SK-N-SH (cell line): ENCODE data around the gene KYNU. TPM values are rescaled to one million over a fixed set of nuclear protein-coding genes. Genes with fewer than 3 reads are reported as not detected.

ENCODE experiments used
- CTCF ChIA-PET: fragments of 300-600, 350-600 bp; formaldehyde crosslinking; extraction: SDS; loops from one replicate; lab custom pipeline; 2021; lab: Yijun Ruan, JAX
- POLR2A ChIA-PET: fragments of 350-600 bp; sonication (Branson Sonifier 250); formaldehyde crosslinking; extraction: SDS; loops from one replicate; lab custom pipeline; 2020; ENCODE audit warnings: antibody characterized with exemption, inconsistent platforms; lab: Yijun Ruan, JAX
- DNase-seq: peaks from one replicate; pipeline ENCODE4 v3.0.0; 2012
- H2AFZ ChIP-seq: fragments of 200-600 bp; sonication (generic); 2 replicates; pipeline ENCODE4 v1.8.1; 2016; ENCODE audit warnings: antibody characterized with exemption, mild to moderate bottlenecking, low read depth
- H3F3A ChIP-seq: fragments of 200-600 bp; sonication (generic); replicated peaks from 2 replicates; pipeline ENCODE3; 2016; ENCODE audit warnings: antibody characterized with exemption, mild to moderate bottlenecking; ENCODE audit not compliant: insufficient read depth
- H3K27ac ChIP-seq, 2 experiments: fragments of 200-500 bp in 1 of 2; fragments of 200-600 bp in 1 of 2; sonication (Bioruptor generic) in 1 of 2; sonication (generic), shearing (Covaris generic) in 1 of 2; 2 replicates each; pipeline versions ENCODE4 v1.5.1 to v1.6.1; 2014 to 2016; ENCODE audit warnings: low read depth in 2 of 2, inconsistent platforms in 1 of 2, low read length in 1 of 2, mild to moderate bottlenecking in 1 of 2, mixed read lengths in 1 of 2
- H3K27me3 ChIP-seq: fragments of 200-600 bp; sonication (generic), shearing (Covaris generic); 2 replicates; pipeline ENCODE4 v1.6.1; 2016; ENCODE audit warnings: mixed run types; ENCODE audit not compliant: insufficient read depth
- H3K36me3 ChIP-seq, 2 experiments: fragments of 200-500 bp in 1 of 2; fragments of 200-600 bp in 1 of 2; sonication (Bioruptor generic) in 1 of 2; sonication (generic) in 1 of 2; replicated peaks in 1 of 2; 2 replicates each; pipeline versions ENCODE3 to v1.5.1; 2014 to 2016; ENCODE audit warnings: low read length in 1 of 2, mild to moderate bottlenecking in 1 of 2; ENCODE audit not compliant: insufficient read depth in 2 of 2, control insufficient read depth in 1 of 2
- H3K4me1 ChIP-seq, 2 experiments: fragments of 200-500 bp in 1 of 2; fragments of 200-600 bp in 1 of 2; sonication (Bioruptor generic) in 1 of 2; sonication (generic), shearing (Covaris generic) in 1 of 2; 2 replicates each; pipeline versions ENCODE4 v1.5.1 to v1.6.1; 2014 to 2016; ENCODE audit warnings: low read depth in 1 of 2, low read length in 1 of 2, mixed run types in 1 of 2; ENCODE audit not compliant: insufficient read depth in 2 of 2, control insufficient read depth in 1 of 2
- H3K4me2 ChIP-seq: fragments of 200-600 bp; sonication (generic), shearing (Covaris generic); 2 replicates; pipeline ENCODE4 v1.6.1; 2017; ENCODE audit warnings: mixed run types
- H3K4me3 ChIP-seq, 2 experiments: fragments of 200-500 bp in 1 of 2; fragments of 200-600 bp in 1 of 2; sonication (Bioruptor generic) in 1 of 2; sonication (generic), shearing (Covaris generic) in 1 of 2; 2 replicates each; pipeline versions ENCODE4 v1.5.1 to v1.8.1; 2014 to 2016; ENCODE audit warnings: low read depth in 2 of 2, inconsistent platforms in 1 of 2, low read length in 1 of 2, mild to moderate bottlenecking in 1 of 2, mixed read lengths in 1 of 2, moderate library complexity in 1 of 2
- H3K79me2 ChIP-seq: fragments of 200-600 bp; sonication (generic); 2 replicates; pipeline ENCODE4 v1.8.1; 2017; ENCODE audit warnings: mild to moderate bottlenecking; ENCODE audit not compliant: insufficient read depth
- H3K9ac ChIP-seq: fragments of 200-600 bp; sonication (generic); 2 replicates; pipeline ENCODE4 v1.6.1; 2017; ENCODE audit warnings: mixed run types
- H3K9me2 ChIP-seq: fragments of 200-600 bp; sonication (generic); 2 replicates; pipeline ENCODE4 v1.6.1; 2017; ENCODE audit warnings: mixed run types
- H3K9me3 ChIP-seq: fragments of 200-600 bp; sonication (generic); 2 replicates; pipeline ENCODE4 v1.6.1; 2017; ENCODE audit warnings: mixed run types, mild to moderate bottlenecking, moderate library complexity
- H4K20me1 ChIP-seq: fragments of 200-600 bp; sonication (generic); 2 replicates; pipeline ENCODE4 v1.6.1; 2017; ENCODE audit warnings: mild to moderate bottlenecking, mixed run types; ENCODE audit not compliant: insufficient read depth
- ELF1 ChIP-seq: IDR thresholded peaks from 2 replicates; pipeline ENCODE4 v1.4.0; 2012
- FOSL2 ChIP-seq: IDR thresholded peaks from 2 replicates; pipeline ENCODE4 v1.4.0; 2012; ENCODE audit warnings: low read depth, mild to moderate bottlenecking, moderate library complexity, borderline replicate concordance
- FOXJ3 ChIP-seq: sonication (generic); formaldehyde crosslinking; IDR thresholded peaks from 2 replicates; pipeline ENCODE4 v1.5.1; 2020; ENCODE audit warnings: mild to moderate bottlenecking, missing genetic modification reagents
- GABPA ChIP-seq: IDR thresholded peaks from 2 replicates; pipeline ENCODE4 v1.4.0; 2012; ENCODE audit warnings: low read depth, mild to moderate bottlenecking
- MEF2A ChIP-seq: IDR thresholded peaks from 2 replicates; pipeline ENCODE4 v1.4.0; 2012; ENCODE audit warnings: low read depth, borderline replicate concordance
- MXI1 ChIP-seq: IDR thresholded peaks from 2 replicates; pipeline ENCODE4 v1.6.1; 2012; ENCODE audit warnings: mild to moderate bottlenecking, low read depth, low read length, improper control_type of control experiment
- NFIC ChIP-seq: IDR thresholded peaks from 2 replicates; pipeline ENCODE4 v1.4.0; 2012; ENCODE audit warnings: borderline replicate concordance
- POLR2AphosphoS5 ChIP-seq: IDR thresholded peaks from 2 replicates; pipeline ENCODE4 v1.6.1; 2012; ENCODE audit warnings: low read depth, low read length
- RAD21 ChIP-seq: IDR thresholded peaks from 2 replicates; pipeline ENCODE4 v1.6.1; 2012; ENCODE audit warnings: mild to moderate bottlenecking, low read length
- RCOR1 ChIP-seq: fragments of 150-350 bp; IDR thresholded peaks from 2 replicates; pipeline ENCODE4 v1.6.1; 2017; ENCODE audit warnings: antibody characterized with exemption, low read length
- RXRA ChIP-seq: IDR thresholded peaks from 2 replicates; pipeline ENCODE4 v1.4.0; 2012; ENCODE audit warnings: low read depth, mild to moderate bottlenecking, borderline replicate concordance
- SIN3A ChIP-seq: IDR thresholded peaks from 2 replicates; pipeline ENCODE4 v1.6.1; 2012; ENCODE audit warnings: low read depth, mild to moderate bottlenecking, low read length, moderate library complexity, borderline replicate concordance
- TAF1 ChIP-seq: IDR thresholded peaks from 2 replicates; pipeline ENCODE4 v1.6.1; 2012; ENCODE audit warnings: low read depth, mild to moderate bottlenecking, low read length, moderate library complexity, borderline replicate concordance
- WGBS: methylation state at CpG from one replicate; pipeline ENCODE4 v1.1.6; 2017; ENCODE audit warnings: low lambda C conversion rate; 5-methylcytosine and 5-hydroxymethylcytosine counted together
- polyA plus RNA-seq, 3 experiments: library from polyadenylated mRNA; depleted of rRNA; stranded (reverse); fragments of >200 nt; gene quantifications; 2 replicates each; pipeline ENCODE4 v1.2.3, GENCODE V29; 2012
- TF ChIP-seq, protein P1 (sequence below): fragments of 150-350 bp; IDR thresholded peaks from 2 replicates; pipeline ENCODE4 v1.6.1; 2017; ENCODE audit warnings: antibody characterized with exemption, low read length, low read depth, borderline replicate concordance
- TF ChIP-seq, protein P2 (sequence below): fragments of 200-600 bp; sonication (generic); IDR thresholded peaks from 2 replicates; pipeline ENCODE4 v1.6.1; 2017; ENCODE audit warnings: antibody characterized with exemption, mild to moderate bottlenecking, moderate library complexity
- TF ChIP-seq, protein P3 (sequence below): IDR thresholded peaks from 2 replicates; pipeline ENCODE4 v1.4.0; 2012; ENCODE audit warnings: low read depth, borderline replicate concordance
- TF ChIP-seq, protein P4 (sequence below): IDR thresholded peaks from 2 replicates; pipeline ENCODE4 v1.4.0; 2012; ENCODE audit warnings: low read depth
- TF ChIP-seq, protein P5 (sequence below): IDR thresholded peaks from 2 replicates; pipeline ENCODE4 v1.4.0; 2012; ENCODE audit warnings: low read depth, borderline replicate concordance

Gene KYNU
- polyA plus RNA-seq, 1 of the 3 experiments (the other 2 are of a cell fraction): not detected

DNA sequence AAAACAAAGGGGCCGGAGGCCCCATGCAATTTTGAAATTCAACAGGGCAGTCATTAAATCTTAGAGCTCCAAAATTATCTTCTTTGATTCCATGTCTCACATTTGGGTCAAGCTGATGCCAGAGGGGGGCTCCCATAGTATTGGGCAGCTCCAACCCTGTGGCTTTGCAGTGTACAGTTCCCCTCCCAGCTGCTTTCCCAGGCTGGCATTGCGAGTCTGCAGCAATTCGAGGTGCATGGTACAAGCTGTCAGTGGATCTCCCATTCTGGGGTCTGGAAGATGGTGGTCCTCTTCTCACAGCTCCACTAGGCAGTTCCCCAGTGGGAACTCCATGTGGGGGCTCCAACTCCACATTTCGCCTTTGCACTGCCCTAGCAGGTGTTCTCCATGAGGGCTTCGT lies 179.1 kb downstream of the KYNU start:
- H3K4me2 ChIP-seq: no peak overlapping the region
- no peaks in the 10 kb centered on the region for H3K4me1 ChIP-seq
- no peak overlapping the region for H3K9ac ChIP-seq
- POLR2A ChIA-PET: no interaction called here
- H3F3A ChIP-seq: no peaks in the 10 kb centered on the region
- no peak for DNase-seq
- H4K20me1 ChIP-seq: no peaks in the 10 kb centered on the region
- CTCF ChIA-PET: interaction anchor here (2.7 kb wide), 1 partner anchor 22 kb away, joined by 10 read pairs; no protein-coding TSS in a partner anchor
- H3K36me3 ChIP-seq: no peaks in the 10 kb centered on the region
- H3K27ac ChIP-seq: no peak overlapping the region
- no peak overlapping the region for H3K4me3 ChIP-seq
- no peaks in the 10 kb centered on the region for H3K27me3 ChIP-seq
- no peaks in the 10 kb centered on the region for H3K79me2 ChIP-seq
- TF ChIP-seq TAF1 (no peak), MEF2A (no peak), POLR2AphosphoS5 (no peak), RCOR1 (no peak), MXI1 (no peak), RXRA (no peak), GABPA (no peak), FOXJ3 (CRISPR knock-in tag) (no peak), FOSL2 (no peak), ELF1 (no peak), SIN3A (no peak), NFIC (no peak), RAD21 (no peak)
- TF ChIP-seq, protein P1, sequence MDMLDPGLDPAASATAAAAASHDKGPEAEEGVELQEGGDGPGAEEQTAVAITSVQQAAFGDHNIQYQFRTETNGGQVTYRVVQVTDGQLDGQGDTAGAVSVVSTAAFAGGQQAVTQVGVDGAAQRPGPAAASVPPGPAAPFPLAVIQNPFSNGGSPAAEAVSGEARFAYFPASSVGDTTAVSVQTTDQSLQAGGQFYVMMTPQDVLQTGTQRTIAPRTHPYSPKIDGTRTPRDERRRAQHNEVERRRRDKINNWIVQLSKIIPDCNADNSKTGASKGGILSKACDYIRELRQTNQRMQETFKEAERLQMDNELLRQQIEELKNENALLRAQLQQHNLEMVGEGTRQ: no peak
- TF ChIP-seq, protein P2, sequence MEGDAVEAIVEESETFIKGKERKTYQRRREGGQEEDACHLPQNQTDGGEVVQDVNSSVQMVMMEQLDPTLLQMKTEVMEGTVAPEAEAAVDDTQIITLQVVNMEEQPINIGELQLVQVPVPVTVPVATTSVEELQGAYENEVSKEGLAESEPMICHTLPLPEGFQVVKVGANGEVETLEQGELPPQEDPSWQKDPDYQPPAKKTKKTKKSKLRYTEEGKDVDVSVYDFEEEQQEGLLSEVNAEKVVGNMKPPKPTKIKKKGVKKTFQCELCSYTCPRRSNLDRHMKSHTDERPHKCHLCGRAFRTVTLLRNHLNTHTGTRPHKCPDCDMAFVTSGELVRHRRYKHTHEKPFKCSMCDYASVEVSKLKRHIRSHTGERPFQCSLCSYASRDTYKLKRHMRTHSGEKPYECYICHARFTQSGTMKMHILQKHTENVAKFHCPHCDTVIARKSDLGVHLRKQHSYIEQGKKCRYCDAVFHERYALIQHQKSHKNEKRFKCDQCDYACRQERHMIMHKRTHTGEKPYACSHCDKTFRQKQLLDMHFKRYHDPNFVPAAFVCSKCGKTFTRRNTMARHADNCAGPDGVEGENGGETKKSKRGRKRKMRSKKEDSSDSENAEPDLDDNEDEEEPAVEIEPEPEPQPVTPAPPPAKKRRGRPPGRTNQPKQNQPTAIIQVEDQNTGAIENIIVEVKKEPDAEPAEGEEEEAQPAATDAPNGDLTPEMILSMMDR: no peak
- TF ChIP-seq, protein P3, sequence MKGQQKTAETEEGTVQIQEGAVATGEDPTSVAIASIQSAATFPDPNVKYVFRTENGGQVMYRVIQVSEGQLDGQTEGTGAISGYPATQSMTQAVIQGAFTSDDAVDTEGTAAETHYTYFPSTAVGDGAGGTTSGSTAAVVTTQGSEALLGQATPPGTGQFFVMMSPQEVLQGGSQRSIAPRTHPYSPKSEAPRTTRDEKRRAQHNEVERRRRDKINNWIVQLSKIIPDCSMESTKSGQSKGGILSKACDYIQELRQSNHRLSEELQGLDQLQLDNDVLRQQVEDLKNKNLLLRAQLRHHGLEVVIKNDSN: no peak
- TF ChIP-seq, protein P4, sequence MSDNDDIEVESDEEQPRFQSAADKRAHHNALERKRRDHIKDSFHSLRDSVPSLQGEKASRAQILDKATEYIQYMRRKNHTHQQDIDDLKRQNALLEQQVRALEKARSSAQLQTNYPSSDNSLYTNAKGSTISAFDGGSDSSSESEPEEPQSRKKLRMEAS: no peak
- TF ChIP-seq, protein P5, sequence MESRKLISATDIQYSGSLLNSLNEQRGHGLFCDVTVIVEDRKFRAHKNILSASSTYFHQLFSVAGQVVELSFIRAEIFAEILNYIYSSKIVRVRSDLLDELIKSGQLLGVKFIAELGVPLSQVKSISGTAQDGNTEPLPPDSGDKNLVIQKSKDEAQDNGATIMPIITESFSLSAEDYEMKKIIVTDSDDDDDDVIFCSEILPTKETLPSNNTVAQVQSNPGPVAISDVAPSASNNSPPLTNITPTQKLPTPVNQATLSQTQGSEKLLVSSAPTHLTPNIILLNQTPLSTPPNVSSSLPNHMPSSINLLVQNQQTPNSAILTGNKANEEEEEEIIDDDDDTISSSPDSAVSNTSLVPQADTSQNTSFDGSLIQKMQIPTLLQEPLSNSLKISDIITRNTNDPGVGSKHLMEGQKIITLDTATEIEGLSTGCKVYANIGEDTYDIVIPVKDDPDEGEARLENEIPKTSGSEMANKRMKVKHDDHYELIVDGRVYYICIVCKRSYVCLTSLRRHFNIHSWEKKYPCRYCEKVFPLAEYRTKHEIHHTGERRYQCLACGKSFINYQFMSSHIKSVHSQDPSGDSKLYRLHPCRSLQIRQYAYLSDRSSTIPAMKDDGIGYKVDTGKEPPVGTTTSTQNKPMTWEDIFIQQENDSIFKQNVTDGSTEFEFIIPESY: no peak
- WGBS: 57% methylated on average over 5 of the region's 5 CpGs
- no peaks in the 10 kb centered on the region for H3K9me2 ChIP-seq
- no peaks in the 10 kb centered on the region for H3K9me3 ChIP-seq
- H2AFZ ChIP-seq: no peak overlapping the region
